GM19193 (cell line): ENCODE measurements around the gene DYNC1H1.
A peak's percentile ranks its signal among the peaks of the same experiment; 100 is the strongest.

Source experiments
- POLR2A ChIP-seq: IDR thresholded peaks from 4 replicates; pipeline ENCODE4 v1.6.1; 2011; ENCODE audit not compliant: insufficient read depth, insufficient read length; ENCODE audit errors: extremely low read depth

The DYNC1H1 gene

GRCh38 chr14:101929946-101930345 is 34.4 kb upstream of the DYNC1H1 start:
- no peak for TF ChIP-seq POLR2A

- no peak for TF ChIP-seq POLR2A
These were observed 31.7 kb upstream of the DYNC1H1 start for GRCh38 chr14:101932673-101933072.

- TF ChIP-seq POLR2A, result no peak
These were observed 31.2 kb upstream of the DYNC1H1 start for GRCh38 chr14:101933209-101933608.

- no peak for TF ChIP-seq POLR2A
These were observed 29.7 kb upstream of the DYNC1H1 start for GRCh38 chr14:101934601-101935150.

GRCh38 chr14:101937926-101938767 is 26.2 kb upstream of the DYNC1H1 start:
- TF ChIP-seq POLR2A, result no peak

- TF ChIP-seq POLR2A, result no peak
These were observed 24.7 kb upstream of the DYNC1H1 start for GRCh38 chr14:101939646-101940170.

- no peak for TF ChIP-seq POLR2A
These were observed 19.9 kb upstream of the DYNC1H1 start for GRCh38 chr14:101944451-101944850.

- no peak for TF ChIP-seq POLR2A
These were observed 19.2 kb upstream of the DYNC1H1 start for GRCh38 chr14:101945171-101945570.

- TF ChIP-seq POLR2A, result no peak
These were observed 16.8 kb upstream of the DYNC1H1 start for GRCh38 chr14:101947577-101947903.

- peak; percentile 89 for TF ChIP-seq POLR2A
These were observed 16.3 kb upstream of the DYNC1H1 start for GRCh38 chr14:101947904-101948665.

GRCh38 chr14:101948666-101949216 is 15.6 kb upstream of the DYNC1H1 start:
- no peak for TF ChIP-seq POLR2A

- TF ChIP-seq POLR2A, result no peak
These were observed 14.3 kb upstream of the DYNC1H1 start for GRCh38 chr14:101950100-101950499.

GRCh38 chr14:101950516-101951215 is 13.7 kb upstream of the DYNC1H1 start:
- TF ChIP-seq POLR2A, result peak; percentile 4

- TF ChIP-seq POLR2A, result no peak
These were observed 11.2 kb upstream of the DYNC1H1 start for GRCh38 chr14:101953151-101953550.

- TF ChIP-seq POLR2A, result no peak
These were observed 9.9 kb upstream of the DYNC1H1 start for GRCh38 chr14:101954501-101954900.
